Chondrocyte (in vitro differentiated cells): ENCODE results near the gene ITPRID2. TPM values are rescaled to one million over a fixed set of nuclear protein-coding genes. Genes with fewer than 3 reads are reported as not detected.

ENCODE experiments used
- DNase-seq: peaks from one replicate; pipeline ENCODE4 v3.0.0; 2021; ENCODE audit warnings: mixed read lengths, low spot score
- H3K27ac Mint-ChIP-seq: one replicate; pipeline ENCODE4 v1.8.0; 2021; ENCODE audit warnings: mild to moderate bottlenecking, moderate library complexity, mixed read lengths; ENCODE audit not compliant: unreplicated experiment
- H3K27me3 Mint-ChIP-seq: 2 replicates; pipeline ENCODE4 v1.8.0; 2021; ENCODE audit warnings: low read depth, mixed read lengths
- H3K36me3 Mint-ChIP-seq: 2 replicates; pipeline ENCODE4 v1.8.0; 2021; ENCODE audit warnings: low read depth, mixed read lengths
- H3K4me1 Mint-ChIP-seq: 2 replicates; pipeline ENCODE4 v1.8.0; 2021; ENCODE audit warnings: low read depth, mild to moderate bottlenecking, mixed read lengths
- H3K4me3 Mint-ChIP-seq: one replicate; pipeline ENCODE4 v1.8.0; 2021; ENCODE audit warnings: mild to moderate bottlenecking, moderate library complexity, mixed read lengths; ENCODE audit not compliant: unreplicated experiment
- H3K9me3 Mint-ChIP-seq: 2 replicates; pipeline ENCODE4 v1.8.0; 2021; ENCODE audit warnings: low read depth, mixed read lengths
- total RNA-seq: library from RNA; stranded (reverse); gene quantifications from 3 replicates; pipeline ENCODE4 v1.2.1, GENCODE V29; 2021
- TF ChIP-seq, protein P1 (sequence below): fragments of 200-600 bp; sonication (generic); IDR thresholded peaks from 2 replicates; pipeline ENCODE4 v1.5.0; 2021; ENCODE audit warnings: antibody characterized with exemption, mild to moderate bottlenecking, moderate library complexity

ITPRID2 gene
- total RNA-seq, 1 donor from 2014 or later: 64.6 TPM

DNA sequence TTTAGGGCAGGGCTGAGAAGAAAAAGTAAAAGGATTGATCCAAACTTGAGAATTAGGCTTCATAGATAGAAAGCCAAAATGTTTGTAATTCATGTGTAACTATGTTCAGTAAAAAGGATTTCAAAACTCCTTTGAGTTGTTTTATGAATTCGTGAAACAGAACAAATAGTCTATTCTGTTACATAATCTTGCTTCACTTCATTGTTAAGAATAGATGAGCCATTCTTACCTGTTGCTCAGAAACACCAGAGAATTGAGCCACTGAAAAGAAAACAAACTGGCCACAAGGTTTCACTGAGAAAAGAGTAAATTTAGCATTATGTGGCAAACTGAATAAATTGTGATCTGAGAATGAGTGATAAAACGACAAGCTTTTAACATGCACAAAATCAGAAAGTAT is 4.5 kb upstream of the ITPRID2 start:
- Mint-ChIP-seq H3K4me1 (peaks cover 11% of the 10 kb centered on the region), H3K9me3 (no peaks in the 10 kb centered on the region), H3K27ac (no peak overlapping the region), H3K36me3 (no peaks in the 10 kb centered on the region), H3K4me3 (no peak overlapping the region), H3K27me3 (no peaks in the 10 kb centered on the region)
- no peak for DNase-seq
- TF ChIP-seq, protein P1, sequence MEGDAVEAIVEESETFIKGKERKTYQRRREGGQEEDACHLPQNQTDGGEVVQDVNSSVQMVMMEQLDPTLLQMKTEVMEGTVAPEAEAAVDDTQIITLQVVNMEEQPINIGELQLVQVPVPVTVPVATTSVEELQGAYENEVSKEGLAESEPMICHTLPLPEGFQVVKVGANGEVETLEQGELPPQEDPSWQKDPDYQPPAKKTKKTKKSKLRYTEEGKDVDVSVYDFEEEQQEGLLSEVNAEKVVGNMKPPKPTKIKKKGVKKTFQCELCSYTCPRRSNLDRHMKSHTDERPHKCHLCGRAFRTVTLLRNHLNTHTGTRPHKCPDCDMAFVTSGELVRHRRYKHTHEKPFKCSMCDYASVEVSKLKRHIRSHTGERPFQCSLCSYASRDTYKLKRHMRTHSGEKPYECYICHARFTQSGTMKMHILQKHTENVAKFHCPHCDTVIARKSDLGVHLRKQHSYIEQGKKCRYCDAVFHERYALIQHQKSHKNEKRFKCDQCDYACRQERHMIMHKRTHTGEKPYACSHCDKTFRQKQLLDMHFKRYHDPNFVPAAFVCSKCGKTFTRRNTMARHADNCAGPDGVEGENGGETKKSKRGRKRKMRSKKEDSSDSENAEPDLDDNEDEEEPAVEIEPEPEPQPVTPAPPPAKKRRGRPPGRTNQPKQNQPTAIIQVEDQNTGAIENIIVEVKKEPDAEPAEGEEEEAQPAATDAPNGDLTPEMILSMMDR: no peak

DNA sequence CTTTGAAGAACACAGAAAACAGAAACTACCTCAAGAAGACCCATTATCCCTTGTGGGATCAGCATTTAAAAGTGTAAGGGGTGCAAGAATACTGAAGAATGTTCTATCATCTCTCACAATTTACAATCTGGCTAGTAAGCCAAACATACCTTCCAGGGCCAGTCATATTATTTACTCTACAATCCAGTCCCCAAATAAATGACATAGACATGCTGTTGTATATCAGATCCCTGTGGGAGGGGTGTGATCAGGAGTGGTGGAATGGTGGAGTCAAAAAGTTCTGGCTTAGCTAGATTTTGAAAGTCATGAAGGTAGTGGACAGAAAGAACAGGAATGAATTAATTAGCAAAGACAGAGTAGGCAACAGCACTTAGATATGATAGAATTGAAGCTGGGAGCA is 1.8 kb upstream of the ITPRID2 start:
- TF ChIP-seq, protein P1: no peak
- DNase-seq: no peak
- no peak overlapping the region for H3K27ac Mint-ChIP-seq
- H3K4me1 Mint-ChIP-seq: peaks cover 33% of the 10 kb centered on the region
- H3K27me3 Mint-ChIP-seq: no peaks in the 10 kb centered on the region
- H3K4me3 Mint-ChIP-seq: no peak overlapping the region
- peaks cover 2% of the 10 kb centered on the region for H3K36me3 Mint-ChIP-seq
- H3K9me3 Mint-ChIP-seq: no peaks in the 10 kb centered on the region

DNA sequence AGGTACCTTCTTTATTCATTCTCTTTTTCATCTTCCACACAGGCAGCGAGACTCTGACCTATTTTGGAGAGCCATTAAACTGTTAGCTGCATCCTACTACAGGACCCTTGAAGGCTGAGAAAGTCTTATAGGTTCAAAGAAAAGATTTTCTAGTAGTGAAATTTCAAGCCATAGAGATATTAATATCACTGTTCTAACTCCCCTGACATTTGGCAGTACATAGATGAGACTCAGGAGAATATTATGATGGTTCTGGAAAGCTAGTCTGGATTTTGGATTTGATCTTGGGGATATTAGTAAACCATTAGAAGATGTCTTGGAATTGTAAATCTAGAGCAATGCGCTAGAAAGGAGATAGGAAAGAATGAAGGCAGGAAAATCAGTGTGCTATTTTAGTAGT is 1.3 kb upstream of the ITPRID2 start:
- TF ChIP-seq, protein P1: no peak
- Mint-ChIP-seq H3K4me3 (no peak overlapping the region), H3K27me3 (no peaks in the 10 kb centered on the region), H3K36me3 (peaks cover 2% of the 10 kb centered on the region), H3K27ac (no peak overlapping the region), H3K4me1 (peaks cover 33% of the 10 kb centered on the region), H3K9me3 (no peaks in the 10 kb centered on the region)
- DNase-seq: no peak

DNA sequence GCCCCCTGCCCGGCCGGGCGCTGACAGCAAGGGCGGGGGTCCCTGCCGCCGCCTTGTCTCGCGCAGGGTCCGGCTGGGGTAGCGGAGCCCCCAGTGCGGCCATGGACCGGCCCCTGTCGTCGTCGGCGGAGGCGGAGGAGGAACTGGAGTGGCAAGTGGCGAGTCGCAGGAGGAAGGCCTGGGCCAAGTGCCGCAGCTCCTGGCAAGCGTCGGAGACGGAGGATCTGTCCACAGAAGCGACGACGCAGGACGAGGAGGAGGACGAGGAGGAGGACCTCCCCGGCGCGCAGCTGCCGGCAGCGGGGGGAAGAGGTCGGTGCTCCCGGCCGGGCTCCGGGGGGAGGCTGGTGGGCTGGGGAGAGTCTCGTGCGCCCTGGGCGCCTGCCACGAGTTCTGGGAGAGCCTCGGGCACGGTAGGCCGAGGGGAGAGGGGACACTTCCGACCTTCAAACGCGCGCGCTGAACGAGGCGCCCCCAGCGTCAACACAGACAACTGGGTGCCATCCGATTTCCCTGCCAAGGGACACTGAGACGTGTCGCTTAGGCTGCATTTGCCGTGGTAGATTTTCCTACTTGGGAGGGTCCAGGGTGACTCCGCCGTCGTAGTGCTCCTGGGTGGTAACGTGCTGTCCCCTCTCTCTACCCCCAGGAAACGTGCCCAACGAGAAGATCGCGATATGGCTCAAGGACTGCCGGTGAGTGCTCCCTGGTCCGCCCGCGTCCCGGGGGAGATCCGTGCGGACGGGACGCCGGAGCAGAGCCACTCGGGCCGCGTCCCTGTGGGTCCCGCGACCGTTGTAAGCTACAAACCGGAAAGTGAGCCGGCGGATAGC is 652 bp downstream of the ITPRID2 start:
- H3K36me3 Mint-ChIP-seq: peaks cover 2% of the 10 kb centered on the region
- H3K4me3 Mint-ChIP-seq: peak overlapping the region; percentile 99
- no peaks in the 10 kb centered on the region for H3K27me3 Mint-ChIP-seq
- TF ChIP-seq, protein P1: peak; percentile 53
- peak; percentile 90 for DNase-seq
- no peaks in the 10 kb centered on the region for H3K9me3 Mint-ChIP-seq
- H3K4me1 Mint-ChIP-seq: peaks cover 43% of the 10 kb centered on the region
- H3K27ac Mint-ChIP-seq: peak overlapping the region; percentile 96

DNA sequence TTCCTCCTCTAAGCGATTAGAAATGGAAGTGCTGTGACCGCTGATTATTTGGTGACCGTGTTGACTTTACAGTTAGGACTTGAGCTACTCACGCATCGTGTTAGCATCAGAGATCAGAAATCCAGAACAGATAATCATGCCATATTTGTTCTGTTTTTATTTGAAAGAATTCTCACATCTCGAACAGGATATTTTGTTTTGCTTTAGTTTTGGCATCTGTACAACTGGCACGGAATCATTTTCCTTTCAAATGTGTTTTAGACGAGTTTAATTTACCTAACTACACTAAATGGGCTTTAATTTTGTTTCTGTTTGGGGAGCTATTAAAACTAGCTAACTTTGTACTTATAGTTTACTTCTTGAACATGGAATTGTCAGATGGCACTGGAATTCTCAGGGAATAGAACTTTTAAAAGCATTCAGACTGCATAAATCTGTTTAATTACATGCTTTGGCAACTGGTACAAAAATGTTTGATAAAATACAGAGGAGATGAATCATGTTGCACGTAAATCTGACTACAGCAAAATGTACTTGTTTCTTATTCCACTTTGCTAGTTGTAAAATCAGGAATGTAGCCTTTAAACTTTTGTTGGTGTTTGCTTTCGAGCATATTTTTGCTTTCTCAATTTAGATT is 1.4 kb downstream of the ITPRID2 start:
- H3K27me3 Mint-ChIP-seq: no peaks in the 10 kb centered on the region
- peak overlapping the region; percentile 99 for H3K4me3 Mint-ChIP-seq
- peak overlapping the region; percentile 96 for H3K27ac Mint-ChIP-seq
- H3K9me3 Mint-ChIP-seq: no peaks in the 10 kb centered on the region
- no peak for DNase-seq
- H3K4me1 Mint-ChIP-seq: peaks cover 43% of the 10 kb centered on the region
- H3K36me3 Mint-ChIP-seq: peaks cover 2% of the 10 kb centered on the region
- TF ChIP-seq, protein P1: no peak
